ENCODE data around the gene FAM222B.
A peak's percentile ranks its signal among the peaks of the same experiment; 100 is the strongest.
"Not testable (repeated sequence)": the region's sequence is repeated elsewhere in the genome, so short reads cannot be mapped to it uniquely, and the experiment has no call there.

FAM222B gene

GRCh38 chr17:28834420-28834819, 8.2 kb downstream of the FAM222B start:
- no peak for DNase-seq

- no peak for DNase-seq
Measured at GRCh38 chr17:28828294-28829040, 14.1 kb downstream of the FAM222B start.

GRCh38 chr17:28827672-28828071, 14.9 kb downstream of the FAM222B start:
- DNase-seq = no peak

DNA sequence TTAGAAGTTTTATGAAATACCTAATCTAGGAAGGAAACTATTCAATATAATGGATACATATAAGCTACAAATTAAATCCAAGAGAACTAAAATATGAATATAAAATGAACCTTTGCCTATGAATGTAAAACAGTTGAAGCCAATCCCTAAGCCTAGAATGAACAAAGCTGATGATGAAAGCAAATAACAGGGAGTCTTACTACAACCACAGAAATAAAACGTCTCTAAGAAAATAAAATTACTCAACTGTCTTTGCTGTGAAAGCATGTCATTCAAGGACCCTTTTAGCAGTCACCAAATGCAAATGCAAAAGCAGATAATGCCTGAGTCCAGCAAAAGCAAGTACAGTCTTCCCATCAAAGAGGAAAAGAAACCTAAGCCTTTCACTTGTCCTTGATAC, 23.0 kb downstream of the FAM222B start:
- DNase-seq = no peak

DNA sequence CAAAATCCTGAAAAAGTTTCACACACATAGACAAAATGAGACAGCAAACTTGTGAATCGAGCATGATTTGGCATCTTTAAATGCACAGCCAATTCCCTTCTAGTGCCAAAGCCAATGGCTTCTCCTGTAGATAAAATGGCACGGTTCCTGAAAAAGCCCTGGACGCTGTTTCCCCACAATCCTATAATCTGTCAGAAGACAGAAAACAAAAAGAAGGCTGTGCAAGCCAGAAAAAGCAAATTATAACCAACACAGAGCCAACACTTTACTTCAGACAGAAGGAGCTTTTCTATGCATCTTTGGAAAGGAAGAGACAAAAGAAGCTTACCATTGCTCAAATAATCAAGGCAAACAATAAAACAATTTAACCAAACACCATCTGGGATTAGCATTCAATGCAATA, 23.8 kb downstream of the FAM222B start:
- DNase-seq = no peak

GRCh38 chr17:28816540-28816939, 26.1 kb downstream of the FAM222B start:
- DNase-seq = no peak

DNA sequence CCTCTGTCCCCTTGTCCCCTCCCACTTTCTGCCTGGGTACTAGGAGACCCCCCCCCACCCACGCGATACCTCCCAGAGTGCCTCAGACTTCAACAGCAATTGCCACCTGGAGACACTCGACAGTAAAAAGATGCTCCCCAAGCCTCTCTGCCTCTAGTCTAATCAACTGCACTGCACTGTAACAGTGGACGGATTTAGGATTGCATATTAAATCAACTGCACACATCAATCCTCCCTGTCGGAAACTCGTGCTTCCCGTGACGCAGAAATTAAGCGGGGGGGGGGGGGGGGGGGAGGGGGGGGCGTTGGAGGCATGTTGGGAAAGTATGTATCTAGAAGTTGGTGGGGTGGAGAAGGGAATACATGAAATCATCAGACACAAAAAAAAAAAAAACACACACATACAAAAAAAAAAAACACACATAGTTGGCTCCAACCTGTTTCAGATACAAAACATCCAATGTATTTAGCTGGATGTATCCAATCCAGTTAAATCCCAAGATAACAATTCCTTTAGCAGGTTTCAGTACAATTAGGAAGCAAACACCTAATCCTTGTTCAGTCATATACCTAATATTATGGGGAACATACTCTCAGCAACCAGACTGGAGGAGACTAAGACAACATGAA, 29.7 kb downstream of the FAM222B start:
- no peak for DNase-seq

- DNase-seq = peak; percentile 98
Measured at GRCh38 chr17:28812091-28812747, 30.4 kb downstream of the FAM222B start.

GRCh38 chr17:28811651-28812090, 30.9 kb downstream of the FAM222B start:
- no peak for DNase-seq

DNA sequence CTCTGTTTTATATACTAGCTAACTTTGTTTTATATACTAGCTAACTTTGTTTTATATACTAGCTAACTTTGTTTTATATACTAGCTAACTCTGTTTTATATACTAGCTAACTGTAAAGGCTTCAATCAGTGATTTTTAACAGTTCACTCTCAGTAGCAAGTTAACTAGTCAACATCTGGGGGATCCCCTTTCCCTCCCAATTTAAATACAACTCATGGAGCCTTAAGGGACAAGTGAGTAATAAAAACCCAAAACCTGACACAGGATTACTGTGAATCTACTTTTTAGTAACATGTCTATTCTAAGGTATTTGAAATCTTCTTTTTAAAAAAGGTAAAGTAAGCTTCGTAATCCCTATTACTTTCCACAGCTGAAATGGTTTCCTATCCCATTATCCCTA, 32.2 kb downstream of the FAM222B start:
- no peak for DNase-seq

DNA sequence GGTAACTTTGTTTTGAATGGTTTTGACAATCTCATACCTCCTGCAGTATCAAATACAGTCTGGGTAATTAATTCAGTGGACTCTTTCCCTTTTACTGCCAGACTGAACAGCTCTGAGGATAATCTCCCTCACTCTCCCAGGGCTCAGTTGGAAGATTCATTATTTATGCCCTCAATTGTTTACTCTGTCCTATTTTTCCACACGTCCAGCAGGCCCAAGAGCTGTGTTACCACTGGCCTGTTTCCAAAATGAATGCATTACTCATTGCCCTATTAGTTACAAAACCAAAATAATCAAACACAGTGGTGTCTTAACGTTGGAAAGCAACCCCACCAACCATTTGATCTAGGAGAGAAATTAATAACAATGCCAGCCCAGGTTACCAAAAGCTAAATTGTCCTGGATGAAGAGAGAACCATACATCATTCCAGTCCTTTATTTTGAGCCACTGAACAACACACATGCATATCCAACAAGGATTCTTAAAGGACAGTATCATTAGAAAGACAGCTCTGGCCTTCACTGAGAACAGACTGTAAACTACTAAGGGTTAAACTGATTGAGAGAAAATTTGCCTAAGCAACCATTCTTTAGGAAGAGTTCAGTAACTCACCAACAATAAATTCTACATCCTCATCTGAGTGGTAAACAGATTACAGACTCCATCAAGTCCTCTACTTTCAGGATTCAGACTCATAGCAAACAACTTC, 34.5 kb downstream of the FAM222B start:
- DNase-seq = no peak

DNA sequence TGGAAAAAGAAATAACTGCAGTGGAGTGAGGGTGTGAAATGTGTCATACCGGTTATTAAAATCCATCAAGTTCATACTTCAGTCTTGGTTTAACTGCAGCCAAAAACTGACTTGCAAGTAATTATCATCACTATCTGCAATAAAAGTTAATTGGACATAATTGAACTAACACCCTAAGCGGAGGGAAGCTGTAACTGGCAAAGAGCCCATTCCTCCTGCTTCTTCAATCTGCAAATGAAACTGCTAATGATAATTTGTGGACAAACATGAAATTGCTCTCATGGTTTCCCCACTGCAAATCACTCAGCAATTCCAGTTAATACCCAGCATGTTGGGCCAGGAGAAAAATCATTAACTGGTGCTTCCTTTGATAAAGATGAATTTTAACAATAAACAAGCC, 46.5 kb downstream of the FAM222B start:
- no peak for DNase-seq

DNA sequence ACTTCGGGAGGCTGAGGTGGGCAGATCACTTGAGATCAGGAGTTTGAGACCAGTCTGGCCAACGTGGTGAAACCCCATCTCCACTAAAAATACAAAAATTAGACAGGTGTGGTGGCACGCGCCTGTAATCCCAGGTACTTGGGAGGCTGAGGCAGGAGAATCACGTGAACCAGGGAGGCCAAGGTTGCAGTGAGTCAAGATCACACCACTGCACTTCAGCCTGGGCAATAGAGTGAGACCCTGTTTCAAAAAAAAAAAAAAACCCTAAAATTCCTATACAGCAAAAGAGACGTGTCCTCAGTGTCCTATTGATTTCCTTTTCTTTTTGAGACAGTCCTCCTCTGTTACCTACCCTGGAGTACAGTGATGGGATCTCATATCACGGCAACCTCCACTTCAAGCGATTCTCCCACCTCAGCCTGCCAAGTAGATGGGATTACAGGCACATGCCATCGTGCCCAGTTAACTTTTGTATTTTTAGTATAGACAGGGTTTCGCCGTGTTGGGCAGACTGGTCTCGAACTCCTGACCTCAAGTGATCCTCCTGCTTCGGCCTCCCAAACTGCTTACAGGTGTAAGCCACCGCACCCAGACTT, 47.6 kb downstream of the FAM222B start:
- not testable (repeated sequence) for DNase-seq

- no peak for DNase-seq
Measured at GRCh38 chr17:28792877-28793661, 49.5 kb downstream of the FAM222B start.

DNA sequence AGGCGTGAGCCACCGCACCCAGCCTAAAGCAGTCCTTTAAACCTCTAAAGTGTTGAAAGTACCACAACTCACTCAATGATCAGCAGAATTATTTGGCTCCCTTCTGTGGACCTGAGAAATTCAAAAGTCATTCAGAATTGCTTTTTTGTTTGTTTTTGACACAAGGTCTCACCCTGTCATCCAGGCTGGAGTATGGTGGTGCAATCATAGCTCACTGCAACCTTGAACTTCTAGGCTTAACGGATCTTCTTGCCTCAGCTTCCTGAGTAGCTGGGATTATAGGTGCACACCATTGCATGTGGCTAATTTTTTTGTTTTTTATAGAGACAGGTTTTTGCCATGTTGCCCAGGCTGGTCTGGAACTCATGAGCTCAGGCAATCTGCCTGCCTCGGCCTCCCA, 54.5 kb downstream of the FAM222B start:
- DNase-seq = no peak

DNA sequence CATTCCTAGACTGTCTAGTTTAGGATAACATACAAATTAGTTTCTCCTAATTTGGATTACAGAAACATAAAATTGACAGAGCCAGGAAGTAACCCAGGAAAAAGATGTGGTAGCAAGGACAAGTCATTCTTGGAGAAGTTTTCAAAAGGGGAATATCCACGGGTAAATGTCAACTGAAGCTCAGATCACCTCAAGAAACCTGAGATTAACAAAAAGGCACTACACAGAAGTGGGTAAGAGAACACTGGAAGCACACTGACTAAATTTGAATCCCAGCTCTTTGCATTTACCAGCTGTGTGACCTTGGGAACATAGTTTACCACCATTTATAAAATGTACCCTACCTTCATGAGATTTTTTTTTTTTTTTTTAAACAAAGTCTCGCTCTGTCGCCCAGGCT, 59.4 kb downstream of the FAM222B start:
- DNase-seq = no peak

DNA sequence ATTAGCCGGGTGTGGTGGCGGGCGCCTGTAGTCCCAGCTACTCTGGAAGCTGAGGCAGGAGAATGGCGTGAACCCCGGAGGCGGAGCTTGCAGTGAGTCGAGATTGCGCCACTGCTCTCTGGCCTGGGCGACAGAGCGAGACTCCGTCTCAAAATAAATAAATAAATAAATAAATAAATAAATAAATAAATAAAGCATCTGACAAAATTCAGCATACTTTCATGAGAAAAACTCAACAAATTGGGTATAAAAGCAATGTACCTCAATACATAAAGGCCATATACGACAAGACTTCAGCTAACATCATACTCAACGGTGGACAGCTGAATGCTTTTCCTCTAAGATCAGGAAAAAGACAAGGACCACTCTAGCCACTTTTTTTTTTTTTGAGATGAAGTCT, 63.0 kb downstream of the FAM222B start:
- not testable (repeated sequence) for DNase-seq

DNA sequence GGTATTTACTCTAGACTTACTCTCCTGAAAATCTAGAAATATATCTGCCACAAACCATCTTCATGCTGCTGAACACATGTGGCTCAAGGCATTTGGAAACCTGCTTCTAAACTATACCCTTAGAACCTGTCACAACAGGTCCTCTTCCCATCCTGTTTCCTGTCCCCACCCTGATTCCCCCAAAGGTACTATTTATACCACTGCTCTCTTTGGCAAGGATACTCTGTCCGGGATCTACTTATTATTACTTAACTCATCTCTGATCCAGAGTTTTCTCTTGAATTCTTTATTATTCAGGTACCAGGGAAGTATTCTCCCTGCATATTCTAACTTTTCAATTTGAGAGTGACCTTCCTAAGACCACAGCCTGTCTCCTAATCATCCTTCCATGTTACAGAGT, 65.4 kb downstream of the FAM222B start:
- DNase-seq = no peak

DNA sequence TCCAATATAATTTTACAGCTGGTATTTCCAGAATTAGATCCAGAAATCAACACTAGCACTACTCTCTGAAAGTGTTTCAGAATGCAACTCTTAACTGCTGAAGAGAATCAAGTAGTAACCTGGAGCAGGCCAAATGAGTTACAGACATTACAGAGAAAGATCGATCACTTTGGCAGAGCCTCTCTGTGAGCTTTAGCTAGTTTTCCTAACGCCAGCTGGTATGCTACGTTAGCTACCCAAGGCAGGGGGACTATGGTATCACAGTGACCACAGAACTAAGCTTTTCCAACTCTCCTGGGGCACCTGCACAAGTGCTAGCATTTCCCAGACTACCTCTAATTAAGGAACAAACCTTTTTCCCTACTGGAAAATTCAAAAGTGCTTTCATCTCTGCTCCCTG, 68.4 kb downstream of the FAM222B start:
- DNase-seq = no peak

GRCh38 chr17:28773736-28774135, 68.9 kb downstream of the FAM222B start:
- DNase-seq = no peak

DNA sequence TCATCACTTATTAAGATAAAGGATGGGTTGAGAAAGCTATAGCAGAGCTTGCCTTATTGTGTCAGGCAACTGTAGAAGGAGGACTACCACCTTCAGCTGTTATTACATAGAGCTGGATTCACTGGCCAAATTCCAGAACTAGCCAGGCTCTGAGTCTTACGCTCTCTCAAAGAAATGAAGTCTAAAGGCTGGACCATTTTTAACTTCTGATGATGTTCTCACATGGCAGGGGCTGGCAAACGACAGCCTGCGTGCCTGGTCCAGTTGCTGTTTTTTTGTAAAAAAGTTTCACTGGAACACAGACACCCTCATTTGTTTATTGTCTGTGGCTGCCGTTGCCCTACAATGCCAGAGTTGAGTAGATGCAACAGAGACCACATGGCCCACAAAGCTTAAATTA, 77.6 kb downstream of the FAM222B start:
- DNase-seq = no peak

DNA sequence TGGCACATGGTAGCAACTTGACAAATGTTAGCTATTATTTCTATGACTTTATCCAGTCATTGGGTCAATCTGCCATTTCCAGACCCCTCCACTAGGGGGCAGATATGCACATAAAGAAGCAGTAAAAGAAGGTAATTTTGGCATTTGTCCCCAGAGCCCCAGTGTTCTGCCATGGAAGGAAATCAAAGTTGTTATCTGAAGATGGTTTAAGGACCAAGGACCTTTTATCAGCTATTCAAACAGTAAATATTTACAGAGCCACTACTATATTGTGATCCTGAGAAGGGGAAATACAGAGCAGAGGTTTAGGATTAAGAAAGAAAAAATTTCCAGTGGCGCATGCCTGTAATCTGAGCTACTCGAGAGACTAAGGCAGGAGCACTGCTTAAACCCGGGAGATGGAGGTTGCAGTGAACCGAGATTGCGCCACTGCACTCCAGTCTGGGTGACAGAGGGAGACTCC, 78.8 kb downstream of the FAM222B start:
- DNase-seq = peak; percentile 75

Data from 8988T (cell line).